HCT116 (cell line): ENCODE data around the gene FLG2. TPM values are rescaled to one million over a fixed set of nuclear protein-coding genes. Genes with fewer than 3 reads are reported as not detected.

ENCODE experiments used
- ATAC-seq: fragments of 200-7000 bp; cut with Tn5 transposase; 2 replicates; pipeline ENCODE4 v1.9.1; 2020; ENCODE audit warnings: mild to moderate bottlenecking, moderate library complexity
- BruUV-seq: library from RNA; stranded (reverse); fragments of 400-500 nt; replicated peaks from 2 replicates; lab custom pipeline; 2021; lab: Mats Ljungman, UMichigan
- CTCF ChIA-PET: fragments of 300-600 bp; sonication (Branson Sonifier 250); formaldehyde crosslinking; loops from one replicate; lab custom pipeline; 2021; ENCODE audit warnings: antibody characterized with exemption; lab: Charles Lee
- POLR2A ChIA-PET: fragments of 300-600, 350-600 bp; sonication (Branson Sonifier 250); formaldehyde crosslinking; loops from one replicate; lab custom pipeline; 2021; ENCODE audit warnings: antibody characterized with exemption; lab: Charles Lee
- RAD21 ChIA-PET, 2 experiments: fragments of 300-600 bp; sonication (Branson Sonifier 250); formaldehyde crosslinking; loops; one replicate each; lab custom pipeline; 2023; ENCODE audit warnings: low total read pairs in 2 of 2; ENCODE audit not compliant: uncharacterized antibody in 2 of 2, unreplicated experiment in 2 of 2, low non-redundant PET in 1 of 2; lab: Charles Lee
- DNase-seq: peaks from one replicate; pipeline ENCODE4 v3.0.0-alpha.2; 2010; ENCODE audit warnings: low read depth, low spot score
- H2AFZ ChIP-seq: fragments of 200-600 bp; shearing (Covaris generic), sonication (generic); 2 replicates; pipeline ENCODE4 v1.6.1; 2017; ENCODE audit warnings: low read depth, mixed run types, mixed read lengths, antibody characterized with exemption, low read length; ENCODE audit not compliant: poor library complexity, severe bottlenecking
- H3K27ac ChIP-seq: 2 replicates; pipeline ENCODE4 v1.5.1; 2012; ENCODE audit warnings: low read depth, low read length
- H3K27me3 ChIP-seq: fragments of 200-600 bp; sonication (generic); 2 replicates; pipeline ENCODE4 v1.6.1; 2016; ENCODE audit warnings: mixed run types, low read length, mixed read lengths; ENCODE audit not compliant: insufficient read depth
- H3K36me3 ChIP-seq, 2 experiments: fragments of 200-500 bp in 1 of 2; fragments of 200-600 bp in 1 of 2; sonication (Bioruptor generic) in 1 of 2; sonication (generic) in 1 of 2; 2 replicates each; pipeline versions ENCODE4 v1.5.1 to v1.6.1; 2014 to 2016; ENCODE audit warnings: low read length in 2 of 2, inconsistent platforms in 1 of 2, mixed read lengths in 1 of 2, mixed run types in 1 of 2; ENCODE audit not compliant: insufficient read depth in 2 of 2, control insufficient read depth in 1 of 2
- H3K4me1 ChIP-seq, 2 experiments: fragments of 200-600 bp in 1 of 2; sonication (generic) in 1 of 2; 2 replicates each; pipeline versions ENCODE4 v1.5.1 to v1.6.1; 2012 to 2017; ENCODE audit warnings: low read length in 2 of 2, inconsistent platforms in 1 of 2, mild to moderate bottlenecking in 1 of 2, mixed read lengths in 1 of 2, mixed run types in 1 of 2, moderate library complexity in 1 of 2; ENCODE audit not compliant: insufficient read depth in 2 of 2, control insufficient read depth in 1 of 2
- H3K4me2 ChIP-seq: fragments of 200-600 bp; sonication (generic); 2 replicates; pipeline ENCODE4 v1.6.1; 2017; ENCODE audit warnings: mixed run types, low read length, mixed read lengths
- H3K4me3 ChIP-seq, 2 experiments: fragments of 200-600 bp in 1 of 2; sonication (generic) in 1 of 2; replicated peaks in 1 of 2; 2 replicates each; pipeline ENCODE4 v1.5.1; 2011 to 2016; ENCODE audit warnings: low read length in 2 of 2, control low read depth in 1 of 2, low read depth in 1 of 2, mild to moderate bottlenecking in 1 of 2, mixed read lengths in 1 of 2, mixed run types in 1 of 2
- H3K79me2 ChIP-seq: fragments of 200-600 bp; sonication (generic); 2 replicates; pipeline ENCODE4 v1.6.1; 2017; ENCODE audit warnings: mild to moderate bottlenecking, mixed run types, low read length, moderate library complexity, mixed read lengths; ENCODE audit not compliant: insufficient read depth
- H3K9ac ChIP-seq: fragments of 200-600 bp; sonication (generic); 2 replicates; pipeline ENCODE4 v1.6.1; 2016; ENCODE audit warnings: low read length, mixed read lengths
- H3K9me2 ChIP-seq: fragments of 200-600 bp; sonication (generic), shearing (Covaris generic); 2 replicates; pipeline ENCODE4 v1.6.1; 2017; ENCODE audit warnings: mixed run types, mild to moderate bottlenecking, moderate library complexity; ENCODE audit not compliant: insufficient read depth
- H3K9me3 ChIP-seq, 2 experiments: fragments of 200-500 bp in 1 of 2; fragments of 200-600 bp in 1 of 2; sonication (Bioruptor generic) in 1 of 2; sonication (generic) in 1 of 2; 2 replicates each; pipeline ENCODE4 v1.6.1; 2014 to 2017; ENCODE audit warnings: low read length in 2 of 2, mixed read lengths in 2 of 2, inconsistent platforms in 1 of 2, low read depth in 1 of 2, mild to moderate bottlenecking in 1 of 2, mixed run types in 1 of 2, moderate library complexity in 1 of 2; ENCODE audit not compliant: control insufficient read depth in 1 of 2, insufficient read depth in 1 of 2
- H4K20me1 ChIP-seq: fragments of 200-600 bp; sonication (generic), shearing (Covaris generic); 2 replicates; pipeline ENCODE4 v1.6.1; 2017; ENCODE audit warnings: mixed run types, mild to moderate bottlenecking, moderate library complexity; ENCODE audit not compliant: insufficient read depth
- EGR1 ChIP-seq: IDR thresholded peaks from 2 replicates; pipeline ENCODE4 v1.6.1; 2012; ENCODE audit warnings: low read depth
- ELF1 ChIP-seq: IDR thresholded peaks from 2 replicates; pipeline ENCODE4 v1.6.1; 2012; ENCODE audit warnings: low read depth, borderline replicate concordance
- EZH2 ChIP-seq: fragments of 200-600 bp; sonication (generic); IDR thresholded peaks from 2 replicates; pipeline ENCODE4 v1.6.1; 2017; ENCODE audit warnings: antibody characterized with exemption, mixed run types
- FOSL1 ChIP-seq: IDR thresholded peaks from 2 replicates; pipeline ENCODE4 v1.6.1; 2012; ENCODE audit warnings: low read depth
- MAX ChIP-seq: IDR thresholded peaks from 2 replicates; pipeline ENCODE4 v1.6.1; 2012
- POLR2A ChIP-seq: IDR thresholded peaks from 2 replicates; pipeline ENCODE4 v1.7.0; 2011; ENCODE audit warnings: borderline replicate concordance; ENCODE audit not compliant: insufficient read depth, insufficient read length; ENCODE audit errors: extremely low read depth
- RAD21 ChIP-seq: IDR thresholded peaks from 2 replicates; pipeline ENCODE4 v1.6.1; 2012; ENCODE audit warnings: low read depth, mild to moderate bottlenecking
- SIN3A ChIP-seq: IDR thresholded peaks from 2 replicates; pipeline ENCODE4 v1.6.1; 2012; ENCODE audit warnings: low read depth
- SP1 ChIP-seq: IDR thresholded peaks from 2 replicates; pipeline ENCODE4 v1.6.1; 2012; ENCODE audit warnings: low read depth
- TCF7L2 ChIP-seq: IDR thresholded peaks from 2 replicates; pipeline ENCODE4 v1.7.0; 2011; ENCODE audit warnings: borderline replicate concordance, inconsistent platforms; ENCODE audit not compliant: insufficient read depth, insufficient read length; ENCODE audit errors: extremely low read depth
- intact Hi-C: fragments of 100-400 bp; cut with micrococcal nuclease; formaldehyde crosslinking; loops from 2 replicates; pipeline ENCODE4 v1.10.0; 2022
- total RNA-seq: library from RNA; stranded (reverse); gene quantifications from one replicate; pipeline ENCODE4 v1.2.1, GENCODE V29; 2021; ENCODE audit not compliant: unreplicated experiment
- TF ChIP-seq, protein P1 (sequence below): IDR thresholded peaks from 2 replicates; pipeline ENCODE4 v1.6.1; 2012

FLG2 gene
- total RNA-seq, 1 experiment from 2014 or later: not detected

DNA sequence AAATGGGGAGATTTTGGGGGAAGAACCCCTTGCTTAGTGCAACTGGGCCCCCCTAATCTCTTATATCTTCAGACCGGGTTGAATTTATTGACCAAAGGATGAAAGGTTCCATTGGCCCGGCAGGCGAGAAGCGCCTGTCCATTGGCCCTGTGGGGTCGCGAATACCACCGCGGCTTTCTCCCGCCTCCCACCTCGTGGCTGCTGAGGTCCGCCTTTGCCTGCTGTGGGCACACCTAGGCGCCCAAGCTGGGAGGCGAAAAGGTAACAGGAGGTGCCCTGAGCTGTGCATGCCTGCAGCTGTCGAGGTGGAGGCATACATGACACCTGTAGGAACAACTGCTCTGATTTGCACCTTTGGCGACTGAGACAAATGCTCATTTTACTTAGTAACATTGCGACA, 21.1 kb upstream of the FLG2 start:
- BruUV-seq: no TSS peak
- no peaks in the 10 kb centered on the region for H3K9me3 ChIP-seq
- no peak for ATAC-seq
- no peak overlapping the region for H3K9ac ChIP-seq
- no peaks in the 10 kb centered on the region for H3K9me2 ChIP-seq
- no peaks in the 10 kb centered on the region for H4K20me1 ChIP-seq
- no peak overlapping the region for H3K27ac ChIP-seq
- no peaks in the 10 kb centered on the region for H3K36me3 ChIP-seq
- no peak overlapping the region for H3K4me2 ChIP-seq
- POLR2A ChIA-PET: no interaction called here
- H3K4me3 ChIP-seq: no peak overlapping the region
- CTCF ChIA-PET: no interaction called here
- H3K4me1 ChIP-seq: no peaks in the 10 kb centered on the region
- RAD21 ChIA-PET: no interaction called here
- no peaks in the 10 kb centered on the region for H3K79me2 ChIP-seq
- H2AFZ ChIP-seq: no peak overlapping the region
- peaks cover 20% of the 10 kb centered on the region; the same call in 1 of the 2 replicates for H3K27me3 ChIP-seq
- TF ChIP-seq MAX (no peak), RAD21 (no peak)
- intact Hi-C loops: no loop called here
- no peak for DNase-seq

DNA sequence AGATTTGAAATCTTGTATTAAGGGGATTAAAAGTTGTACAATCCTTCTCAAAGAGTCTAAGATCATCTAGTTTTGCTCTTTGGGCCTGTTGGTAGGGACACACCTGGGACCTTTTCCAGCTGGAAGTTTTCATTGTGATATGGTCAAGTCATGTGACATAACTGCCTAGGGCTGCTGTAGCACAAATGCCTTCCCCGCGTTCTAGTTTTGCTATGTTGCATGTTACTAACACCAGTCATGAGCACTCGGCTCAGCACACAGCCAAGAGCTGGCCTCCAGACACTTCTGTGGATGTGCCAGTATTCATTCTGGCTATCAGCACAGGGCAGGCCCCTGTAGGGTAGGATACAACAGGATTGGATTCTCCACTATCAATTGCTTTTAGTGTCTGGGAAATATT, 14.6 kb upstream of the FLG2 start:
- Histone ChIP-seq H3K9me2 (no peaks in the 10 kb centered on the region), H3K4me1 (no peaks in the 10 kb centered on the region), H3K9ac (no peak overlapping the region), H3K4me2 (no peak overlapping the region), H3K36me3 (no peaks in the 10 kb centered on the region), H4K20me1 (no peaks in the 10 kb centered on the region), H3K4me3 (no peak overlapping the region), H2AFZ (no peak overlapping the region), H3K9me3 (no peaks in the 10 kb centered on the region), H3K79me2 (no peaks in the 10 kb centered on the region), H3K27ac (no peak overlapping the region), H3K27me3 (0 out of 2 replicates have a peak, but pooled peaks cover 11% of the 10 kb centered on the region)
- intact Hi-C loops: no loop called here
- RAD21 ChIA-PET: no interaction called here
- DNase-seq (no peak), ATAC-seq (no peak)
- no TSS peak for BruUV-seq
- no peak for TF ChIP-seq SIN3A
- TF ChIP-seq, protein P1, sequence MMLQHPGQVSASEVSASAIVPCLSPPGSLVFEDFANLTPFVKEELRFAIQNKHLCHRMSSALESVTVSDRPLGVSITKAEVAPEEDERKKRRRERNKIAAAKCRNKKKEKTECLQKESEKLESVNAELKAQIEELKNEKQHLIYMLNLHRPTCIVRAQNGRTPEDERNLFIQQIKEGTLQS: no peak
- TF ChIP-seq MAX: no peak
- TF ChIP-seq EGR1: no peak
- TF ChIP-seq SP1: no peak
- no peak for TF ChIP-seq POLR2A
- TF ChIP-seq EZH2: no peak
- no peak for TF ChIP-seq ELF1
- TF ChIP-seq TCF7L2: no peak
- no peak for TF ChIP-seq FOSL1
- CTCF ChIA-PET: interaction anchor here (1.5 kb wide), 1 partner anchor 23 kb away, joined by 3 read pairs; no protein-coding TSS in a partner anchor
- POLR2A ChIA-PET: no interaction called here
